CD4-positive, alpha-beta T cell treated with Interleukin-4 for 1 hour (primary cell): ENCODE measurements around the gene P3H2.
"Not testable (repeated sequence)": the region's sequence is repeated elsewhere in the genome, so short reads cannot be mapped to it uniquely, and the experiment has no call there.

Experiments used
- DNase-seq, 2 donors: peaks; one replicate each; pipeline ENCODE4 v3.0.0-alpha.2; 2020 to 2022

The P3H2 gene

GRCh38 chr3:190084983-190085382 lies 35.7 kb downstream of the P3H2 start:
- DNase-seq: no peak

DNA sequence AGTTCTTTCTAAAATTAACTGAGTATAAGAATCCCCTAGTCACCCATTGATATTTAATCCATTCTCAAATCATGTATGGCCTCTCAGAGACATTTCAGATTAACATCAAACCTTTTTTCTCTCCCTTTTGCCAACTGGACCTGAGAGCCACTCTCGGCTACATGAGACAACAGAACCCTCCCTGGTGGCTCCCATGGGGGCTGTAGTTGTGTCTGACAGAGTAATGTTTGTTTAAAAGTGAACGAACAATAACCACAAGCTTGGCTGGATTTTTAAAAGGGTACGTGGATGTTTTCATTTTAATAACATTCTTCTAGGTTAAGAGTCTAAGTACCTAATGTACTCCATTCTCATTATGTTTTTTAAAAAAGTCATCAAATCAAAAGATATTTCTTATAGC lies 37.1 kb downstream of the P3H2 start:
- DNase-seq: no peak

DNA sequence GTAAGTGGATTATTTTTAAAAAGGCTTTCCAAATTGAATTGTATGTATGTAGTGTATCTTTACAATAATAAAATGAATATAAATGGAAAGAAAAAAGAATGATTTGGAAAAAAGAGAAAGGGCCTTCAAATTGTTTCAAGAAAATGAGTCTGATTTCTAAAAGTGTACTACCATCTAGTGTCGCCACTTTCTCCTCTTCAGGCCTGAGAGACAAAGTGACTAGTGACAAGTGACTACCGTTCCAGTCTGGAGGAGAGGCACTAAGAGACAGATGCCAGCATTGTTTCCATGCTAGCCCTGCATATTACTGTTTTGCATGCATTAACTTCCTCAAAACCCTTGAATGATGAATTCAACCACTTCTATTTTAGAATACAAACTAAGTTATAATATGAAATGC lies 39.3 kb downstream of the P3H2 start:
- no peak for DNase-seq

DNA sequence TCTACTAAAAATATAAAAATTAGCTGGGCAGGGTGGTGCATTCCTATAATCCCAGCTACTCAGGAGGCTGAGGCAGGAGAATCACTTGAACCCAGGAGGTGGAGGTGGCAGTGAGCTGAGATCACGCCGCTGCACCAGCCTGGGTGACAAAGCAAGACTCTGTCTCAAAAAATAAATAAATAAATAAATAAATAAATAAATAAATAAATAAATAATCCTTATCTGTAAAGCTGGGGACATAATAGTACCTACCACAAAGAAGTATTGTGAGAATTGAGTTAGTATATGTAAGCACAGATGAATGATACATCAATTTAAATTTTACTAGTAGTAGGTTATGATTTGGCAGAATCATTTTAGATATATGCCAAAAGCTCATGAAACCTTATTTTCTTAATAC lies 41.5 kb downstream of the P3H2 start:
- DNase-seq: not testable (repeated sequence)

GRCh38 chr3:190077395-190078045 lies 43.2 kb downstream of the P3H2 start:
- DNase-seq: no peak

DNA sequence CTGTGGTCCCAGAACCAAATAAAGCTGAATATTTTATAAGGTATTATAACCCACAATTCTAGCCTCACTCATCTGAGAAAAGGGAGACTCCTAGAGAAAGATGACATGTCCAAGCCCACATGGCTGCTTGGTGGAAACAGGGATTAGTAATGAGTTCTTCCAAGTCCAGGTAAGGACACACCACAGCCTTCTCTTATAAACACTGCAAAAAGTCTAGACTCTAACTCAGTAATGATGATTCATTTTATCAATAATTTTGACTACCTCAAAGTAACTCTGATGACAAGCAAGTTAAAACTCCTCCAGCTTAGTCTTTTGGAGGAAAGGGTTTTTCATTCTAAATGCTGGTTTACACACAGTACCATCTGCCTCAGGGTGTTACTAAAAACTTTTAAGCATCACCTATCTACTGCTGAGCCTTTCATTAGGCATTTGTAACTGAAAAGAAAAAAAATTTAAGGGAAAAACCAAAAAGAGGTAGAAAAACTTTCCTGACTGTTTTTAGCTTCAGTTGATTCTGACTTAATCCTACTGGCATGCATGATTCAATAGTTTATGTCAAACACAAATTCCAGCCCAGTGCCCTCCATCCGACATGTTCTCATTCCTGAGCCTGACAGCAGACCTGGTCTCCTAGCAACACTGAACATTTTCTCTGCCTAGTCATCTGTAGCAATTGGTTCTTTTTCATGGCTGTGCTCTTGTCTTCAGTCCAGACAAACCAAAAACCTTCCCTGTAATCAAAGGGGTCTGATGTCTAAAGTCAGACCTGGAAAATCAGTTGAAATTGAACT lies 43.9 kb downstream of the P3H2 start:
- DNase-seq: no peak

DNA sequence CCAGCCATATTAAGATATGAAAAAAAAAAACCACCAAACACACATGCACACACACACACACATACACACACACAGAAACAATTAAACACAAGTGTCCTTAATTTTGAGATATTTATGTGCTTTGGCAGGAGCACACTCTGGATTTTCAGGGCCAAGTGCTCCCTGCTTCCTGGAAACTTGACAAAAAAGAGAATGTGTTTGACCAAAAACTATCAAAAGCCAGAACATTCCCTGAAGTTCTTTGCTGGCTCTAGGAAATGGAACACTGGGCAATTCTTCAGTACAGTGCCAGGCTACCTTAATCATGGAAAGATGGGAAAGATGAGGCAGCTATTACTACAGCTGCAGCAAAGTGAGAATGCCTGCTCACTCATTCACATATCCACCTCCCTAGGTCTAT lies 44.6 kb downstream of the P3H2 start:
- DNase-seq: no peak

DNA sequence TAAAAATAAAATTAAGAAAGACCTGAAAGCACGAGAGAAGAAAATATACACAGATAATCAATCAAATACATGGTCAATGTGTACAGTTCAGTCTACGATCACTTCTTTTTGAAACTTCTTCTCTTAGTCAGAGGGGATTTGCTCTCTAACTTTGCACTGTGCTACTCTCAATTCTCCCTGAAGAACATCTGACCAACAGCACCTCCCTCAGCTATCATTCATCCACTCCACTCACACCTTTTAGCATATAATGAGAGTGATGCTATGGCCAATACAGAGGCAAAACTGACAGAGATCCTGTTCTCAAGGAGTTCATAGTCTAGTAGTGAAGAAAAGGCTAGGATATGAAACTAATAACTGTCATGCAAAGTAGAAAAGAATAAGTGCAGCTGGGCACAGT lies 45.9 kb downstream of the P3H2 start:
- DNase-seq: no peak

GRCh38 chr3:190073264-190074008 lies 47.3 kb downstream of the P3H2 start:
- DNase-seq: no peak

GRCh38 chr3:190072856-190073255 lies 47.8 kb downstream of the P3H2 start:
- no peak for DNase-seq

DNA sequence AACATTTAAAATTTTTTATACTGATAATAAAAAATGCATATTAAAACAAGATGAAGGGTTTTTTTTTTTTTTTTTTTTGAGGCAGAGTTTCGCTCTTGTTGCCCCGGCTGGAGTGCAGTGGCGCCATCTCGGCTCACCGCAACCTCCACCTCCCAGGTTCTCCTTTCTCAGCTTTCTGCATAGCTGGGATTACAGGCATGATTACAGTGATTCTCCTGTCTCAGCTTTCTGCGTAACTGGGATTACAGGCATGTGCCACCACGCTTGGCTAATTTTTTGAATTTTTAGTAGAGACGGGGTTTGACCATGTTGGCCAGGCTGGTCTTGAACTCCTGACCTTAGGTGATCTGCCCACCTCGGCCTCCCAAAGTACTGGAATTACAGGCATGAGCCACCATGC lies 48.8 kb downstream of the P3H2 start:
- DNase-seq: not testable (repeated sequence)

DNA sequence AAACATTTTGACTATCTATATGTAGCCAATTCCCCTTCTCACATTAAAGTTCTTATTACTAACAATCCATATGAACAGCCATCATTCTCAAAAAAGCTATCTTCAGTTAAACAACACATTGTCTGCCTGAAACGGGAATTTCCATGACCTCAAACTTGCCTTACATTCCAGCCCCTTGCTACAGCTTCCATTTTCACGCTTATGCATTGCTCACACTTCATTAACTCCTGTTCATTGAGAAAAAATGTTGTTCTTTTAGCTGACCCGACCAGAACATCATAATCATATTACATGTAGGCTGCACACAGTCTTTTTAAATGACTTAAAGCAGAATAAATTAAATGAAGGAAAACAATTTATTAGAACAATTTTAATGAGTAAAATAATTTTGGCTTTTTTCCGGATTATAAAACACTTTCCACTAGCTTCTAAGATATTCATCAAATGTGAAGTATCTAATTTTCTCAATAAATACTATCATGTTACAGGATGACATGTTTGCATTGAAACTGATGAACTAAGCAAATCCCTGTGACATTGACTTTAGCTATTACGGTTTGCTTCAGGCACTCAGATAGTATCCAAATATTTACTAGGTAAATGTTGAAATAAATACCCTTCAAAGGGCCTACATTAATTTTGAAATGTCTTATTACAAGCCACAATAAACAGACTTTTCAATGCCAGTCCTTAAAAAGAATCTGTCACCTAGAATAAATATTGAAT lies 49.9 kb downstream of the P3H2 start:
- DNase-seq: no peak

DNA sequence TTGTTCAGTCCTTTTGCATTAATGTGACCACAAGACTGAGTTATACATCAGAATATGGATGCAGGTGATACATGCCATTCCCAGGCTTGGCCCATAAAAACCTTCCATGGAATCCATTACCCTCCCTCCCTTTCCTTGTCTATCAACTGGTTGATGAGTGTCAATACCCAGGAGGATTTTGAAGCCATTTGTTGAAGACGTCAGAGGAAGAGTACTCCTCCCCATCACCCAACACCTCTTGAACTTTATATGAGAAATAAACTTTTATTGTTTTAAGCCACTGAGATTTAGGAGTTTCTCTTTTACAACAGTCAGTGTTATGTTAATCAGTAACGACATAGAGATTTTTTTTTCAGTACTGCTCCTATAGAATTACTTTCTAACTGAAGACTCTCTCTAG lies 55.5 kb downstream of the P3H2 start:
- DNase-seq: no peak

DNA sequence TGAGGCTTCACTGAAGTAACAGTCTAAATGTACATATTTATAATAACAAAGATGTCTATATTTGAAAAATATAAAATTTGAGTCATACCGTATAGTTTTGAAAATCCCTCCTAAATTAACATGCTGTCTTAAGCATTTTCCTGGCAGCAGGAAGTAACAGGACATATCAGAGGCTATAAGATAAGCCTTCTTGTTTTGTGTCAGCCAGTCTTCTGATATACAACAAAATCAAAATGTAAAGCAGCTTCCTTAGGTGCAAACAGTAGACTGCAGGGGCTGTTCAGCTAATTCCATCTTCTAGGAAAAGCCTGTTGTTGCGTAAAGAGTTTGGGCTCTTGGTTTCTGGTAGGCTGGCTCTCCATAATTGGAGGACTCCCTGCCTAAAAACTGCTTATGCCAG lies 56.0 kb downstream of the P3H2 start:
- DNase-seq: no peak

GRCh38 chr3:190064112-190064511 lies 56.6 kb downstream of the P3H2 start:
- no peak for DNase-seq

DNA sequence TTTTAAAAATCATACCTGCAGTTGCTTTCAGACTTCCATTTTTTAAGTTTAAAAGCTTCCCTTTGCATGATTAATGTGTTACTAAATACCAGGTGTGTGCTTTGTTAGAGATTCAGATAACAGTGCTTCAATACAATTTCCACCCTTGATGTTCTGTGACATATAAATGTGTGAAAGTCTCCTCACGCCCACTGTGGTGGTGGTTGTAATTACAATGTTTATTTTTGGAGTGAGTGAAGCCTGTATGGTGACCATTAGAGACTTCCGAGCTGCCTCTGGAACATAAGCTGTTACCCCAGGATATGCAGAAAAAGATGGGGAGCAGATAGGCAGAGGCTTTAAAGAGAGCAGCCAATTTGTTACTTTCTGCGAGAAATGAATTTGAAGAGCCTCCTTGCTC lies 57.2 kb downstream of the P3H2 start:
- no peak for DNase-seq

DNA sequence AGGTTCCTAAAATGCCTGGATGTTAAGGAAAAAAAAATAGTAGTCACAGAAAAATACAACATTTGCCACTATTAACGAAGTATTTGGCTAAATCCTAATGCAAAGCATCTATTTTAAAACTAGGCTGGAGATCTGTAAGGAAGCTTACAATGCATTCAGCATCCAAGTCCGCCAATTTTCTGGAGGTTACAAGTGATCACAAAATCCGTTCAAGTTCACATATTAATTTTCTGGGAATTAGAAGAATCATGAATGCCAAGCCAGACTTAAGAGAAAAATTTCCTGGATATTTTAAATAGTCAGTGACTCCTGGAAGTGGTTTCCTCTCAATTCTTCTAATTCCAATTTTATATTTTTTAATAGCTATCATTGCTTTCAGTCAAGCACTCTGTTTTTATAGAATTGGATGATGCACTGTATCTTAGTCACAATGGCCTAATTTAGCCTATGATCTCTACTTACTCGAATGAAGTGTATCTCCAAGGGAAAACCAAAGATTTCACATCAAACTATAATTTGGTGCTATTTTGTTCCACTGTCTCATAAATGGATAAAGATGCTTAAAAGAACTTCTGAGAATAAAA lies 60.4 kb downstream of the P3H2 start:
- no peak for DNase-seq

GRCh38 chr3:190059242-190059590 lies 61.5 kb downstream of the P3H2 start:
- no peak for DNase-seq

DNA sequence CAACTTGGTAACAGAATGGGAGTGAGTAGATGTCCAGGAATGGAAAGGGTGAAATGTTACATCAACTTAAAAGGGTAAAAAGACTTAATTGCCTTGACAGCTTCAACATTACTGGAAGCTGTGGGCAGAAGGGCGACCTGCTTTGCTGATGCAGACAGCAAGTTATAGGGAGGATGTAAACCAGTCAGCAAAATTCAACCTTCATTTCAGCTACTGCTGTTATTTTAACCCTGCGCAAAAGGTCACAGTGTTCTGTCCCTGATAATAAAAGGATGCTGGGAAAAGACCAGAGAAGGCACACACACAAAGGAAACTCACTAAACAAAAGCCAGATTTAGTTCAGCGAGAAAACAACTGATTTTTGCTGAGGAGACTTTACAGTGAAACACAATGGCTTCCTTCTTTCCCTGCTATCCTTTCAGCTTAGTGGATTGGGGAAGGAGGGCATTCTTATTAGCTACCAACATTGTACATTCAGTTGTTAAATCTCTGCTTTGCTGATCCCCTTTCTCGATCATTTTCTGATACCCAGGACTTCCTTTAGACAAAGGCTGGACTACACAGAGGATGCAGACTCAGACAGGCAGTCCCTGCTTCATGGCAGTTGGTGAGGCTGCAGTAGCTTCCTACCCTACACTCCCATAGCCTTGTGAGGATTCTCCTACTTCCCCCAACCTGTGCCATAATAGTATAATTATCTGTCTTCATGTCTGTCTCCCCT lies 62.0 kb downstream of the P3H2 start:
- no peak for DNase-seq

GRCh38 chr3:190056742-190057141 lies 64.0 kb downstream of the P3H2 start:
- no peak for DNase-seq

- DNase-seq: no peak
Measured at GRCh38 chr3:190055773-190056172, 64.9 kb downstream of the P3H2 start.

GRCh38 chr3:190053919-190054672 lies 66.6 kb downstream of the P3H2 start:
- no peak for DNase-seq
